HG02981 (cell line): ENCODE data around the gene HELQ.

ENCODE experiments used
- ATAC-seq: cut with Tn5 transposase; IDR thresholded peaks from one replicate; pipeline ENCODE4 v1.9.1; 2021; ENCODE audit warnings: mild to moderate bottlenecking, moderate library complexity; ENCODE audit not compliant: unreplicated experiment

HELQ gene

DNA sequence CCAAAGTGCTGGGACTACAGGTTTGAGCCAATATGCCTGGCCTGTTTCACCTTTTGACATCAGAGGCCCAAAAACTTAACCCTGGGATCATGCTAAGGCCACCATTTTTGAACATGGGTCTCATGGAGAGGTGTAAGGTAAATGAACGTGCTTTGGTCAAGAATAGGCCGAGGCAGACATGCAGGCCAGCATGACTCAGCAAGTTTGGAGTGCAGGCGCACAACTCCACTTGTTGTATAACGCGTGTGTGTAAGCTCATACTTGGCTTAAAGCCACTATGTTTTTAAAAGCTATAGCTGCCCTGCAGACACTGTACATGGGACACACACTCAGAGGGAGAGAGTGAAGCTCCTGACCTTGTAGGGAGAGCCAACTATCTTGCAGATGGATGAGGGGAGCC, 77.2 kb downstream of the HELQ start:
- ATAC-seq, result no peak

DNA sequence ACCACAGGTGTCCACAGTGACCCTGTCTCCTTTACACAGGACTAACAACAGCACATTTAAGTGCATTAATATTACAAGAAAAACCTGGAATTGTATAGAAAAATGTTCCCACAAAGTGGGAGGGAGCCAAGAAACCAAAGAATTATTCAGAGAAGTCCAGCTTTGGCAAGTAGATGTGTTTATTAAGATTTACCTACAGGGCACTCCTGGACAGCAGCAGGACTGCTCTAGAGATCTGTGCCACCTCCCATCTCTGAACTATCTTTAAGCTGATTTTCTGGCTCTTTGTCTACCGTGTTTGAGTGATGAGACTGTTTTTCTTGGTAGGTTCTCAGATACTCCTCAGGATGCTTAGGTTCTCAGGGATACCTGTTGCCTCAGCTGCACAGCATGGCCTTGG, 82.7 kb downstream of the HELQ start:
- ATAC-seq, result no peak

DNA sequence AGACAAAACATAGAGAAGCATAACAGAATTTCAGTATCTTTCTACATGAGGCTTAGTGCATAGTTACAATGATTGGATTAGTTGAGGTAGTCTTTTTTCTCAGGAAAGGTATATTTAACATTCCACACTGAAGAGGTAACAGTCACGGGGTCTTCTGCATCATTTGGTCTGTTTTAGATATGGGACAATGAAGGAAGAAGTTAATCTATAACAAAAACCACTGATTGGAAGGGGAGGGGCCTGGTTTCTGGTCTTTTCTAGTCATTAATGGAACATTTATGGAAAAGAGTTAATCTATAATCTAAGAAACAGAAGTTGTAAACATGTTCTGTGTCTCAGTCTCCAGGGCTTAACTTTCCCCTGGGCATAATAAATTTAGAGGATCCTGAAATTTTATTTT, 83.7 kb downstream of the HELQ start:
- no peak for ATAC-seq

DNA sequence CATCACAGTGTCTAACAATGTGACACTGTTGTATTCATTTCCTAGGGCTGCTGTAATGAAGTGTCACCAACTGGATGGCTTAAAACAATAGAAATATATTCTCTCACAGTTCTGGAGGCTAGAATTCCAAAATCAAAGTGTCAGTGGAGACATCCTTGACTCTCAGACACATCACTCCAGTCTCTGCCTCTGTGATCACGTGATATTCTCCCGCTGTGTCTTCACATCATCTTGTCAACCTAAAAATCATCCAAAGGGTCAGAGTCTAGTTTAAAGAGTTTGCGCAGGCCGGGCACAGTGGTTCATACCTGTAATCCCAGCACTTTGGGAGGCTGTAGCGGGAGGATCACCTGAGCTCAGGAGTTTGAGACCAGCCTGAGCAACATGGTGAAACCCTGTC, 84.4 kb downstream of the HELQ start:
- no peak for ATAC-seq

DNA sequence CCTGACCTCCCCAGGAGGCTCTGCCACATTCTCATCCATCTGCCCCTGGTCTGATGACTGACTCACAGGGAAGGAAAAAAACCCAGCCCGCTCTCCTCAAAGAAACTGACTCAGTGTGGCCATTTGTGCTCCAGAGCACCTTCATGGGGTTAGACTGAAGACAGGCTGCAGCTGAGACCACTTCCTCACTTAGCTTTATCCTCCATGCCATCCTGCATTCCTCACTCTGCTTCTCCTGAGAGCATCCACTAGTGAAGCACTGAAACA, 85.0 kb downstream of the HELQ start:
- no peak for ATAC-seq

DNA sequence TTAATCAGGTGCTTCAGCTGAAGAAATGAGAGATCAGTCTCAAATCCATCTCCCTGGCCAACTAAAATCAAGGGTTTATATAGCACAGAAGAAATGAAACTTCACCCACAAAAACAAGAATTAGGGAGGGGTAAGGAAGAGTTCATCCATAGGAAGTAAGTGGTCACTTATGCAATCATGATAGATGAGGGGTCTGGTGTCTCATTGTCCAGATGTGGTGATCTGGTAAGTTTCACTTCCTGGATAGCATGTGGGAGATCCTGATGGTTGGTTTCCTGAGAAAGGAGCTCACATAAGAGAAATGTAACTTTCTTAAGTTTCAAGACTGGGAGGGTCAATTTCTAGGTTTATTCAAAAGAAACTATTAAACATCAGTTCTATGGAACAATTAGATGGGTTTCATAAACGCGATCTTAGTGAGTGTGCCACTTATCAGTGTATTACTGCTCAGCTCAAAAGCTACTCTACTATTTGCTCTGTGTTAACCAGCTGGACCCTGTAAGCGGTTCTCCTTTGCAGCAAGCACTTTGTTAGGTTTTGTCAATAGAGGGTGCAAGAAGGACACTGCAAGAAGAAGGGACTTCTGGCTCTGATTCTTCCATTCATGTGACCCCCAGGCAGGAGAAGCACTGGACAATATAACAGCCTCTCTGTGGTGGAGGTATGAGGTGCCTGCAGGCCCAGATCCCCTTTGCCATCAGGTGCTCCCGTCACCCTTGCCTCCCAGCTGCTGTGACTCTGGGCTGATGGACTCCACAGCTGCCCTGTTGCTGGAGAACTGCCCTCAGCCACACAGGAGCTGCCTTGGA, 85.6 kb downstream of the HELQ start:
- no peak for ATAC-seq

DNA sequence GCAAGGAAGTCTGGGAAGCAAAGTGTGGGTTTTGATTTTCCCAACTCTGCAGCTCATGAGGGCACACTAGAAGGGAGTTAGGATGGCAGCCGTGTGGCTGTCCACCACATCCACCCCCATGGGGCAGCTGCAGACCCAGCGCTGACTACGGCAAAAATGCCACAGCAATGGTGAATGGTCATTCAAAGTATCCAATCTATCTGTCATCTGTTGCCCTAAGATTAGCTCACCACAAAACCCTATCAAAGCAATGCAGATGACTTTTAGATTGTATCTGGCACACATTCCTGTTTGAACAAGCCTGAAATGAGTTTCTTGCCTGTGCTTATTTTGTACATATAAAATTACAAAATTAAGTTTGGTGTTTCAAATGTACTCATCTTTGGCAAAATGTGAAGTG, 91.3 kb downstream of the HELQ start:
- ATAC-seq, result no peak

DNA sequence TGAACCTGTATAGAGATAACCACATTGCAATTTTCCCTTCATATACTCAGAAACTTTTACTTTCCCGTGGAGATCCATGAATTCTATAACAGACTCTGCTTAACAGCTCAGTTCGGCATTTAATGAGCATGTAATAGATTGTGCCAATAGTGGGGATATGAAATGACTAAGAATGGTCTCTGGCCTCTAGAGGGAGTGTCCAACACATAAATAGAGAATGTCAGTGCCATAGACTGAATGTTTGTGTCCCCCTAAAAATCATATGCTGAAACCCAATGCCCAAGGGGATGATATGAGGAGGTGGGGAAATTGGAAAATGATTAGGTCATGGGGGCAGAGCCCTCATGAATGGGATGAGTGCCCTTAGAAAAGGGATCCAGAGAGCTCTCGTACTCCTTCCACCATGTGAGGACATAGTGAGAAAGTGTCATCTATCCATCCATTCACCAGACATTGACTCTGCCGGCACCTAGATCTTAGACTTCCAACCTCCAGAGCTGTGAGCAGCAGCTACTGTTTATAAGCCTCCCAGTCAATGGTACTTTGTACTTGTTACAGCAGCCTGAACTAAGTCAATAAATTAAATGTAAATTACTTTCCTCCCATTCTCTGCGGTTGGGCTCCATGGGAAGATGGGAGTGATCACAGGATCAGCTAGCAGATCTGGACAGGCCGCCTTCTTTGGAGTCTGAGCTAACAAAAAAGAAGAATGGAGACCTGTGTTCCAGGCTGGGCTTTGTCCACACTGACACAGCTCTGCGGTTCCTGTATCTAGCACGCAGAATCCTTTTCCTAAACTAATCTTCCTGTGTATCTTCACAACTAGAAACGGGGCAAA, 92.9 kb downstream of the HELQ start:
- ATAC-seq, result peak; percentile 76

DNA sequence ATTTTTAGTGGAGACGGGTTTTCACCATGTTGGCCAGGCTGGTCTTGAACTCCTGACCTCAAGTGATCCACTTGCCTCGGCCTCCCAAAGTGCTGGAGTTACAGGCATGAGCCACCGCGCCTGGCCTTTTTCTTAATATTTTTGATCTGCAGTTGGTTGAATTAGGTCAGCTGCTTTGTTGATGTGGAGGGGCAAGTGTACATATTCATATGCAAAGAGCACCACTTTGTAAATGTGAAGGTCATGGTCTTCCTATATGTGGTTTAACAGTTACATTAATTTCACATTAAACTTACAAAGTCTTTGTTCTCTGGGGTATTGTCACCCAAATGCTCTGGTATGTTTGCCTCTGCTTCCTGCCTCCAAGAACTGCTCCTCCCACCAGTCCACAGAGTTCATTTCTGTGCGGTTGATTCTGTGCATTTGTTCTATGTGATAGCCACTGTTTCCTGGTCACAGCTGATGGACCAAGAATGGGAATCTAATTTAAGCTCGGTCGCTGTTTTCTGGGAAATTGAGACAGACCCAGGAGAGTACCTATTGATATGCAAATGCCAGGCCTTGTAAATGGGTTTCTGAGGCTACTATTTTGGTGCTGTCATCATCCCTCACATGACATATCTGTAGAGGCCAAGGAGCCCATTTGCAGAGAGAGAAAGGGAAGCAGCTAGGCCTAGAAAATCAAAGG, 94.1 kb downstream of the HELQ start:
- ATAC-seq, result no peak

DNA sequence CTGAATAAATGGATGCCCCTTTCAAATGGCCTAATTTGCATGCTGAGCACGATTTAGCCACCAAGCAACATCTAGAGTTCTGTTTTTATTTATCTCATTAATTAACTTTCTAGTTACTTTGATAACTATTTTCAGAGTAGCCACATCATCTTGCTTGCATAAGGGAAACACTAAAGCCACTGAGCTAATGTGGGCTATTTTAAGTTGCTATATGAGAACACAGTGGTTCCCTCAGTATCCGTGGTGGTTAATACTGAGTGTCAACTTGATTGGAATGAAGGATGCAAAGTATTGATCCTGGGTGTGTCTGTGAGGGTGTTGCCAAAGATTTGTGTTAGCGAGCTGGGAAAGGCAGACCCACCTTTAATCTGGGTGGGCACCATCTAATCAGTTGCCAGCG, 95.6 kb downstream of the HELQ start:
- no peak for ATAC-seq

DNA sequence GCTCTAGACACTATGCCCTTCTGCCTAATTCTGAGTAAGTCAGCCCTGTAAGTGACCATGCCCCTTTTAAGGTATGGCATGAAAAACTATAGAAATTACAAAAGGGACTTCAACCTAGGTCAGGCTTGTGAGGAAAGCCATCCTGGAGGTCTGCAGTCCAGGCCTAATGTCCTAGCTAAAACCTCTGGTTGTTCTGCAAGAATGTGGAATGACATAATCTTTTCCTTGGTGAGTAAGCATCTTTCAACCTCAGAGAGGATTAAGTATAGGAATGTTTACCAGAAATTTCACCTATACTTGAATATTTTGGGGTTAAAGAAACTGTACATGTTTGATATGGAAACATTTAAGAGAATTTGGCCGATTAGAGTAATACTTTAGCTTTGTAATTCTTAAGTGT, 97.2 kb downstream of the HELQ start:
- ATAC-seq, result no peak
